H1 (cell line): ENCODE measurements around the gene RTL5. TPM values are rescaled to one million over a fixed set of nuclear protein-coding genes. Genes with fewer than 3 reads are reported as not detected.

Source experiments
- CHD7 ChIP-seq: fragments of 300-600 bp; sonication (generic); IDR thresholded peaks from 2 replicates; pipeline ENCODE4 v1.7.1; 2012; ENCODE audit warnings: low read length, moderate library complexity, mild to moderate bottlenecking, inconsistent platforms; ENCODE audit not compliant: insufficient replicate concordance
- GTF2F1 ChIP-seq: IDR thresholded peaks from 2 replicates; pipeline ENCODE4 v1.6.1; 2012; ENCODE audit warnings: low read depth, low read length, improper control_type of control experiment, borderline replicate concordance
- KDM4A ChIP-seq: IDR thresholded peaks from one replicate; pipeline ENCODE4 v1.7.1; 2012; ENCODE audit warnings: low read depth, mild to moderate bottlenecking, moderate library complexity, low read length, inconsistent platforms; ENCODE audit not compliant: severe bottlenecking
- KDM5A ChIP-seq: fragments of 200-600 bp; IDR thresholded peaks from 2 replicates; pipeline ENCODE4 v1.7.1; 2012; ENCODE audit warnings: mild to moderate bottlenecking, low read length, inconsistent platforms, mixed read lengths
- POU5F1 ChIP-seq: IDR thresholded peaks from 2 replicates; pipeline ENCODE4 v1.6.1; 2011; ENCODE audit warnings: low read depth, mild to moderate bottlenecking, low read length, moderate library complexity
- SUZ12 ChIP-seq: fragments of 200-600 bp; sonication (generic); IDR thresholded peaks from 2 replicates; pipeline ENCODE4 v1.6.1; 2012; ENCODE audit warnings: mild to moderate bottlenecking, inconsistent platforms, low read length, moderate library complexity, mixed read lengths
- TBP ChIP-seq: IDR thresholded peaks from 2 replicates; pipeline ENCODE4 v1.6.1; 2011; ENCODE audit warnings: low read depth, low read length, improper control_type of control experiment
- polyA plus RNA-seq, 7 experiments: library from polyadenylated mRNA; depleted of rRNA in 3 of 7; stranded (reverse) in 5 of 7; unstranded in 2 of 7; fragments of >200 nt in 5 of 7; fragments of 200-250 nt in 2 of 7; gene quantifications; 1 replicate in 5 of 7; 2 replicates in 1 of 7; 4 replicates in 1 of 7; pipeline versions ENCODE4 v1.2.1 to v1.2.3, GENCODE V29; 2011 to 2013; ENCODE audit warnings: missing spikeins in 2 of 7, mixed read lengths in 2 of 7
- total RNA-seq: library from RNA; stranded (reverse); fragmentation: NEBNext Ultra II Directional; extraction: Animal tissue kit (Norgen Biotek cat#: 25700); gene quantifications from 2 replicates; pipeline ENCODE4 v1.2.1, GENCODE V29; 2021

RTL5 gene
- total and polyA plus RNA-seq, 2 of the 8 experiments (the other 6 are each of a cell fraction or from before 2014, with no cell fraction given), result 0.57 to 1.9 TPM

- TF ChIP-seq CHD7 (no peak), KDM5A (no peak), SUZ12 (no peak), POU5F1 (no peak), GTF2F1 (no peak), TBP (no peak), KDM4A (no peak)
These were observed 51.6 kb downstream of the RTL5 start (continued) for GRCh38 chrX:72080150-72080549.
